IMR-90 (cell line): ENCODE results near the gene TUBB6. TPM values are rescaled to one million over a fixed set of nuclear protein-coding genes. Genes with fewer than 3 reads are reported as not detected.

ENCODE experiments used
- ATAC-seq: fragments of 200-7000 bp; cut with Tn5 transposase; 2 replicates; pipeline ENCODE4 v1.9.1; 2020; ENCODE audit warnings: low read depth, mild to moderate bottlenecking, moderate library complexity
- BruUV-seq: library from RNA; stranded (reverse); fragments of 400-500 nt; replicated peaks from 2 replicates; lab custom pipeline; 2021; lab: Mats Ljungman, UMichigan
- CTCF ChIA-PET: fragments of 300-600 bp; formaldehyde crosslinking; extraction: SDS; loops from one replicate; lab custom pipeline; 2021; ENCODE audit warnings: antibody characterized with exemption; lab: Yijun Ruan, JAX
- POLR2A ChIA-PET: fragments of 300-600 bp; sonication (Branson Sonifier 250); formaldehyde crosslinking; loops from one replicate; lab custom pipeline; 2022; ENCODE audit warnings: antibody characterized with exemption; ENCODE audit not compliant: unreplicated experiment; lab: Charles Lee
- DNase-seq: peaks from one replicate; pipeline ENCODE4 v3.0.0; 2013
- H2AFZ ChIP-seq: replicated peaks from 2 replicates; pipeline ENCODE3; 2013; ENCODE audit warnings: low read length, mild to moderate bottlenecking; ENCODE audit not compliant: poor library complexity
- H2AK5ac ChIP-seq: 2 replicates; pipeline ENCODE4 v1.6.1; 2013; ENCODE audit warnings: low read depth, low read length, inconsistent platforms
- H2AK9ac ChIP-seq: replicated peaks from 2 replicates; pipeline ENCODE3; 2013; ENCODE audit warnings: mild to moderate bottlenecking, low read depth, low read length, moderate library complexity; ENCODE audit not compliant: poor library complexity
- H2BK120ac ChIP-seq: 2 replicates; pipeline ENCODE4 v1.6.1; 2013; ENCODE audit warnings: low read depth, low read length, inconsistent platforms
- H2BK15ac ChIP-seq: 3 replicates; pipeline ENCODE4 v1.6.1; 2013; ENCODE audit warnings: low read depth, low read length, inconsistent platforms
- H2BK20ac ChIP-seq: 2 replicates; pipeline ENCODE4 v1.6.1; 2013; ENCODE audit warnings: low read depth, mild to moderate bottlenecking, inconsistent platforms, low read length, moderate library complexity
- H2BK5ac ChIP-seq: 2 replicates; pipeline ENCODE4 v1.6.1; 2013; ENCODE audit warnings: mild to moderate bottlenecking, low read depth, low read length, inconsistent platforms; ENCODE audit not compliant: poor library complexity, severe bottlenecking
- H3K14ac ChIP-seq: replicated peaks from 2 replicates; pipeline ENCODE4 v1.6.1; 2013; ENCODE audit warnings: low read depth, low read length, inconsistent platforms
- H3K18ac ChIP-seq: 2 replicates; pipeline ENCODE4 v1.6.1; 2013; ENCODE audit warnings: low read depth, low read length, control low read depth
- H3K23ac ChIP-seq: 2 replicates; pipeline ENCODE4 v1.6.1; 2013; ENCODE audit warnings: low read depth, low read length, inconsistent platforms
- H3K27ac ChIP-seq: 2 replicates; pipeline ENCODE4 v1.5.1; 2013; ENCODE audit warnings: mild to moderate bottlenecking, control low read depth, low read length; ENCODE audit not compliant: insufficient read depth
- H3K27me3 ChIP-seq: 2 replicates; pipeline ENCODE4 v1.6.1; 2013; ENCODE audit warnings: low read length; ENCODE audit not compliant: control insufficient read depth, insufficient read depth
- H3K36me3 ChIP-seq: 2 replicates; pipeline ENCODE4 v1.6.1; 2013; ENCODE audit warnings: low read length, mixed read lengths; ENCODE audit not compliant: control insufficient read depth, insufficient read depth
- H3K4ac ChIP-seq: 2 replicates; pipeline ENCODE4 v1.6.1; 2013; ENCODE audit warnings: low read depth, low read length, inconsistent platforms
- H3K4me1 ChIP-seq: 2 replicates; pipeline ENCODE4 v1.6.1; 2013; ENCODE audit warnings: low read length, mixed read lengths; ENCODE audit not compliant: control insufficient read depth, insufficient read depth
- H3K4me2 ChIP-seq: 2 replicates; pipeline ENCODE4 v1.6.1; 2013; ENCODE audit warnings: low read depth, mild to moderate bottlenecking, control low read depth, low read length, moderate library complexity
- H3K4me3 ChIP-seq: 2 replicates; pipeline ENCODE4 v1.5.1; 2013; ENCODE audit warnings: low read depth, mild to moderate bottlenecking, control low read depth, low read length, moderate library complexity; ENCODE audit not compliant: insufficient read depth
- H3K56ac ChIP-seq: 2 replicates; pipeline ENCODE4 v1.6.1; 2013; ENCODE audit warnings: low read length, inconsistent platforms; ENCODE audit not compliant: insufficient read depth; ENCODE audit errors: extremely low read depth
- H3K79me1 ChIP-seq, 2 experiments: 2 replicates each; pipeline ENCODE4 v1.6.1; 2013; ENCODE audit warnings: low read length in 2 of 2, inconsistent platforms in 1 of 2, low read depth in 1 of 2
- H3K9ac ChIP-seq: 2 replicates; pipeline ENCODE4 v1.6.1; 2013; ENCODE audit warnings: low read depth, low read length, control low read depth
- H3K9me1 ChIP-seq: 2 replicates; pipeline ENCODE4 v1.6.1; 2013; ENCODE audit warnings: low read length, inconsistent platforms; ENCODE audit not compliant: insufficient read depth
- H3K9me3 ChIP-seq: 2 replicates; pipeline ENCODE4 v1.6.1; 2013; ENCODE audit warnings: low read length; ENCODE audit not compliant: control insufficient read depth, insufficient read depth
- H4K20me1 ChIP-seq: 2 replicates; pipeline ENCODE4 v1.6.1; 2013; ENCODE audit warnings: low read length, inconsistent platforms; ENCODE audit not compliant: insufficient read depth
- H4K5ac ChIP-seq: 2 replicates; pipeline ENCODE4 v1.6.1; 2013; ENCODE audit warnings: mild to moderate bottlenecking, low read depth, low read length, control low read depth
- H4K8ac ChIP-seq, 2 experiments: 2 replicates each; pipeline ENCODE4 v1.6.1; 2013; ENCODE audit warnings: low read depth in 2 of 2, low read length in 2 of 2, control low read depth in 1 of 2, inconsistent platforms in 1 of 2
- H4K91ac ChIP-seq: 2 replicates; pipeline ENCODE4 v1.6.1; 2013; ENCODE audit warnings: low read depth, low read length, inconsistent platforms; ENCODE audit not compliant: insufficient read depth
- BHLHE40 ChIP-seq: fragments of 150-350 bp; IDR thresholded peaks from 2 replicates; pipeline ENCODE4 v1.6.1; 2016; ENCODE audit warnings: mild to moderate bottlenecking, low read depth, low read length
- CEBPB ChIP-seq: IDR thresholded peaks from 2 replicates; pipeline ENCODE4 v1.6.1; 2012; ENCODE audit warnings: low read depth, low read length, improper control_type of control experiment
- CHD1 ChIP-seq: IDR thresholded peaks from 2 replicates; pipeline ENCODE4 v1.6.1; 2012; ENCODE audit warnings: low read depth, low read length, improper control_type of control experiment
- CTCF ChIP-seq: conservative IDR thresholded peaks from 2 replicates; pipeline ENCODE4 v1.5.1; 2012; ENCODE audit warnings: mild to moderate bottlenecking, low read depth, low read length, improper control_type of control experiment
- ELK1 ChIP-seq: fragments of 150-350 bp; IDR thresholded peaks from 2 replicates; pipeline ENCODE4 v1.6.1; 2016; ENCODE audit warnings: low read depth, mild to moderate bottlenecking, low read length, moderate library complexity, borderline replicate concordance
- FOS ChIP-seq: fragments of 150-350 bp; IDR thresholded peaks from 2 replicates; pipeline ENCODE4 v1.6.1; 2016; ENCODE audit warnings: low read depth, low read length
- MAFK ChIP-seq: IDR thresholded peaks from 2 replicates; pipeline ENCODE4 v1.6.1; 2012; ENCODE audit warnings: low read depth, low read length, improper control_type of control experiment
- MAZ ChIP-seq: IDR thresholded peaks from 2 replicates; pipeline ENCODE4 v1.6.1; 2012; ENCODE audit warnings: low read depth, mild to moderate bottlenecking, low read length, improper control_type of control experiment, moderate library complexity, borderline replicate concordance
- MXI1 ChIP-seq: IDR thresholded peaks from 2 replicates; pipeline ENCODE4 v1.6.1; 2012; ENCODE audit warnings: low read depth, mild to moderate bottlenecking, low read length, moderate library complexity, borderline replicate concordance
- NFE2L2 ChIP-seq: fragments of 150-350 bp; IDR thresholded peaks from 2 replicates; pipeline ENCODE4 v1.6.1; 2016; ENCODE audit warnings: low read depth, mild to moderate bottlenecking, low read length
- POLR2A ChIP-seq: IDR thresholded peaks from 2 replicates; pipeline ENCODE4 v1.6.1; 2012; ENCODE audit warnings: mild to moderate bottlenecking, low read depth, low read length
- RAD21 ChIP-seq: IDR thresholded peaks from 2 replicates; pipeline ENCODE4 v1.6.1; 2012; ENCODE audit warnings: low read length, improper control_type of control experiment
- RCOR1 ChIP-seq: IDR thresholded peaks from 2 replicates; pipeline ENCODE4 v1.6.1; 2012; ENCODE audit warnings: mild to moderate bottlenecking, low read length, improper control_type of control experiment; ENCODE audit not compliant: insufficient replicate concordance
- RFX5 ChIP-seq: IDR thresholded peaks from 2 replicates; pipeline ENCODE4 v1.8.0; 2012; ENCODE audit warnings: low read depth, mild to moderate bottlenecking, low read length, moderate library complexity
- SMC3 ChIP-seq: fragments of 150-350 bp; IDR thresholded peaks from 2 replicates; pipeline ENCODE4 v1.6.1; 2016; ENCODE audit warnings: low read depth, mild to moderate bottlenecking, antibody characterized with exemption, low read length, moderate library complexity
- USF2 ChIP-seq: fragments of 150-350 bp; IDR thresholded peaks from 2 replicates; pipeline ENCODE4 v1.6.1; 2017; ENCODE audit warnings: mild to moderate bottlenecking, antibody characterized with exemption, low read length, low read depth
- WGBS, 2 experiments: methylation state at CpG; one replicate each; pipeline versions ENCODE4 v1.1.5 to v1.1.7; 2013; ENCODE audit warnings: missing lambda C conversion rate in 2 of 2; ENCODE audit not compliant: insufficient read length in 1 of 2; ENCODE audit errors: extremely low coverage in 2 of 2; 5-methylcytosine and 5-hydroxymethylcytosine counted together
- dilution Hi-C: fragments of 300-500 bp; cut with HindIII; formaldehyde crosslinking; loops from one replicate; pipeline ENCODE4 v1.14.3; 2018; ENCODE audit warnings: low sequenced_read_pairs; ENCODE audit not compliant: unreplicated experiment
- in situ Hi-C: fragments of 300-500 bp; cut with MboI; formaldehyde crosslinking; loops from 3 replicates; pipeline ENCODE4 v1.14.3; 2019; ENCODE audit warnings: low sequenced_read_pairs, inconsistent platforms, mixed read lengths
- intact Hi-C: fragments of 100-400 bp; cut with micrococcal nuclease; formaldehyde crosslinking; loops from 2 replicates; pipeline ENCODE4 v1.10.0; 2022
- polyA plus RNA-seq, 3 experiments: library from polyadenylated mRNA; depleted of rRNA; stranded (reverse); fragments of >200 nt; gene quantifications; 2 replicates each; pipeline ENCODE4 v1.2.3, GENCODE V29; 2012; ENCODE audit warnings: low replicate concordance in 1 of 3
- total RNA-seq: library from RNA; depleted of rRNA; stranded (reverse); fragments of >200 nt; gene quantifications from 2 replicates; pipeline ENCODE4 v1.2.3, GENCODE V29; 2012

Gene TUBB6
- total and polyA plus RNA-seq, 2 of the 4 experiments (the other 2 are of a cell fraction) = 927 to 1,040 TPM

GRCh38 chr18:12325726-12326245, 17.7 kb downstream of the TUBB6 start:
- CTCF ChIA-PET = no interaction called here
- BruUV-seq = TSS peak; percentile 73
- H2BK5ac ChIP-seq = no peak overlapping the region
- H3K9ac ChIP-seq = no peak overlapping the region
- DNase-seq = no peak
- TF ChIP-seq CTCF = no peak
- no peak for TF ChIP-seq RFX5
- TF ChIP-seq RAD21 = no peak
- TF ChIP-seq RCOR1 = no peak
- TF ChIP-seq FOS = no peak
- no peak for TF ChIP-seq POLR2A
- TF ChIP-seq NFE2L2 = no peak
- TF ChIP-seq MXI1 = no peak
- TF ChIP-seq ELK1 = no peak
- TF ChIP-seq CHD1 = no peak
- no peak for TF ChIP-seq USF2
- no peak for TF ChIP-seq SMC3
- no peak for TF ChIP-seq BHLHE40
- TF ChIP-seq CEBPB = no peak
- no peak for TF ChIP-seq MAFK
- TF ChIP-seq MAZ = no peak
- no peak overlapping the region for H2BK15ac ChIP-seq
- H2AK5ac ChIP-seq = no peak overlapping the region
- H2AFZ ChIP-seq = no peak overlapping the region
- H3K18ac ChIP-seq = no peak overlapping the region
- no peak overlapping the region for H3K27ac ChIP-seq
- dilution Hi-C loops (no loop called here), intact Hi-C loops (no loop called here), in situ Hi-C loops (no loop called here)
- H3K79me1 ChIP-seq = peaks cover 32 to 57% of the 10 kb centered on the region in 2 experiments
- H3K14ac ChIP-seq = no peak overlapping the region
- H3K4me1 ChIP-seq = no peaks in the 10 kb centered on the region
- H4K5ac ChIP-seq = no peak overlapping the region
- no peak overlapping the region for H4K91ac ChIP-seq
- no peak overlapping the region for H2AK9ac ChIP-seq
- POLR2A ChIA-PET = no interaction called here
- WGBS, 2 experiments = 97% methylated on average over 18 of the region's 29 CpGs; no CpG with 5 or more reads in 1 of the 2 experiments
- no peak overlapping the region for H3K4me2 ChIP-seq
- peaks cover 83% of the 10 kb centered on the region for H4K20me1 ChIP-seq
- H3K56ac ChIP-seq = no peak overlapping the region
- H3K9me3 ChIP-seq = no peaks in the 10 kb centered on the region
- ATAC-seq = no peak
- H3K9me1 ChIP-seq = peaks cover 27% of the 10 kb centered on the region
- no peak overlapping the region for H3K4ac ChIP-seq
- no peaks in the 10 kb centered on the region for H3K27me3 ChIP-seq
- no peak overlapping the region for H4K8ac ChIP-seq
- peaks cover 57% of the 10 kb centered on the region for H3K36me3 ChIP-seq
- no peak overlapping the region for H2BK120ac ChIP-seq
- no peak overlapping the region for H2BK20ac ChIP-seq
- no peak overlapping the region for H3K4me3 ChIP-seq
- H3K23ac ChIP-seq = no peak overlapping the region
